ENCODE measurements around the gene FLRT3.

- TF ChIP-seq EZH2phosphoT487 (IDR thresholded peaks at IDR 0.05; ENCODE audit: borderline replicate concordance, low read depth, low read length) (no peak), CTCF (conservative IDR thresholded peaks at IDR 0.05; ENCODE audit: low read length) (no peak)
These were observed 34.3 kb downstream of the FLRT3 start for GRCh38 chr20:14303106-14303505.
